ENCODE data around the gene STXBP5. TPM values are rescaled to one million over a fixed set of nuclear protein-coding genes. Genes with fewer than 3 reads are reported as not detected.

The STXBP5 gene
- total RNA-seq, 4 donors from 2014 or later: 19.7 to 37.2 (median 22.6) TPM

DNA sequence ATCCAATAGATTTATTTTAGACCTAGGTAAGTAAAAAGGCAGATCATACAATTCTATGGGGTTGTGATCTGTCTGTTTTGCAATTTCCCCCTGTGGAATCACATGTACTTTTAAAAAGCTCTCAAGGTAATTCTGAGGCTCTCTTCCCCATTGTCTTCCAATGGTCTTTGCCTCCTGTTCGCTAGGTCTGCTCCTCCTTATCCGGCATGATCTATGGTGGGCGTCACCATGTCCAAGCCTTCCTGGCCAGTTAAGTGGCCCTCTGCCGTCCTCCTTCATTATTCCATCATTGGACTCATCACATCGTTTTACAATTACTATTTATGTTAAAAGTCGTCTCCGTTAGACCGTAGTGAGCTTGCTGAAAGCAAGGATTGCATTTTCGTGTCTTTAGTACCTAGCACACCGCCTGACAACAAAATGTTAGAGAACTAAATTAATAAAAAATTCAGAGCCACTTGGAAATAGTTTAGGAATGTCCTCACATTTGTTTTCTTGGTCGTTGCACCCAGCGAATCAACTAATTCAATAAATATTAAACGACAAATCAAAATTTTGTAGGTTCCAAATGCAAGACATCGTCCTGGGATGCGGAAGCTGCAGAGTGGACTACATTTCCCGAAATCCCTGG is 2.2 kb upstream of the STXBP5 start:
- ATAC-seq (ENCODE audit: low FRiP score) (no peak), DNase-seq (ENCODE audit: low spot score) (no peak)
- TF ChIP-seq, protein P1, sequence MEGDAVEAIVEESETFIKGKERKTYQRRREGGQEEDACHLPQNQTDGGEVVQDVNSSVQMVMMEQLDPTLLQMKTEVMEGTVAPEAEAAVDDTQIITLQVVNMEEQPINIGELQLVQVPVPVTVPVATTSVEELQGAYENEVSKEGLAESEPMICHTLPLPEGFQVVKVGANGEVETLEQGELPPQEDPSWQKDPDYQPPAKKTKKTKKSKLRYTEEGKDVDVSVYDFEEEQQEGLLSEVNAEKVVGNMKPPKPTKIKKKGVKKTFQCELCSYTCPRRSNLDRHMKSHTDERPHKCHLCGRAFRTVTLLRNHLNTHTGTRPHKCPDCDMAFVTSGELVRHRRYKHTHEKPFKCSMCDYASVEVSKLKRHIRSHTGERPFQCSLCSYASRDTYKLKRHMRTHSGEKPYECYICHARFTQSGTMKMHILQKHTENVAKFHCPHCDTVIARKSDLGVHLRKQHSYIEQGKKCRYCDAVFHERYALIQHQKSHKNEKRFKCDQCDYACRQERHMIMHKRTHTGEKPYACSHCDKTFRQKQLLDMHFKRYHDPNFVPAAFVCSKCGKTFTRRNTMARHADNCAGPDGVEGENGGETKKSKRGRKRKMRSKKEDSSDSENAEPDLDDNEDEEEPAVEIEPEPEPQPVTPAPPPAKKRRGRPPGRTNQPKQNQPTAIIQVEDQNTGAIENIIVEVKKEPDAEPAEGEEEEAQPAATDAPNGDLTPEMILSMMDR (IDR thresholded peaks at IDR 0.05): no peak

DNA sequence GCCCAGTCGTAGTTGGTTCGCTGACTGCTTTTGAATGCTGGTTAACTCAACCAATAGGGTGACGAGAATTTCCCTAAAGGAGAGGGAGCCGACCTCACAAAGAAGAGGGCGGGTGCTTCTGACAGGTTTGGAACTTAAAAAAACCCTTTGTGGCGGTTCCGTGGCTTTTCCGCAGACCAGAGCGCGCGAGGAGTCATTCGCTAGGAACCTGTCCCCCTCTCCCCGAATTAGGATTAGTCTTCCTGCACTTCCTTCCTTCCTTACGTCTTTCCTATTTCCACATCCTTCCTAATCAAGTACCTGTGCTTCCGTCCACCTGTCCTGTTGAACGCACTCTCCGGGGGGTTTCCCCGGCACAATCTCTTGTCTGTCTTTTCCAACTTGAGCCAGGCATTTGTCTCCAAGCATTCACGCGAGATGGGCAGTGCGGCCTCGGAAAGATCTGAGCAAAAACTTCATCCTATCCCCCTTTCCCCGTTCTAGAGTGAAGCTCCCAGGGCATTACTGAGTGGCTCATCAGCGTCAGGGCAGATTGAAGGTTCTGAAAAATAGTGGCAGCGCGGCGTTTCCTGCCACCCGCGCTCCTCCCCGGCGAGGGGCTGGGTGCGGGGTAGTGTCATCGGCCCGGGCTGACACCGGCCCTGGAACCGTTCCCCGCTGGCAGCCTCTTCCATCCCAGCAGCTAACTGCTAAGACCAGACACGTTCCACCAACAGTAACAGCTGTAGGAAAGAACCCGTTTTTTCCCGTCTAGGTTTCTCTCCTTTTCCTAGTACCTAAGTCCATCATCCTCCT is 1.5 kb upstream of the STXBP5 start:
- DNase-seq (ENCODE audit: low spot score) (peak; percentile 29), ATAC-seq (ENCODE audit: low FRiP score) (peak; percentile 84)
- TF ChIP-seq, protein P1 (IDR thresholded peaks at IDR 0.05): no peak

DNA sequence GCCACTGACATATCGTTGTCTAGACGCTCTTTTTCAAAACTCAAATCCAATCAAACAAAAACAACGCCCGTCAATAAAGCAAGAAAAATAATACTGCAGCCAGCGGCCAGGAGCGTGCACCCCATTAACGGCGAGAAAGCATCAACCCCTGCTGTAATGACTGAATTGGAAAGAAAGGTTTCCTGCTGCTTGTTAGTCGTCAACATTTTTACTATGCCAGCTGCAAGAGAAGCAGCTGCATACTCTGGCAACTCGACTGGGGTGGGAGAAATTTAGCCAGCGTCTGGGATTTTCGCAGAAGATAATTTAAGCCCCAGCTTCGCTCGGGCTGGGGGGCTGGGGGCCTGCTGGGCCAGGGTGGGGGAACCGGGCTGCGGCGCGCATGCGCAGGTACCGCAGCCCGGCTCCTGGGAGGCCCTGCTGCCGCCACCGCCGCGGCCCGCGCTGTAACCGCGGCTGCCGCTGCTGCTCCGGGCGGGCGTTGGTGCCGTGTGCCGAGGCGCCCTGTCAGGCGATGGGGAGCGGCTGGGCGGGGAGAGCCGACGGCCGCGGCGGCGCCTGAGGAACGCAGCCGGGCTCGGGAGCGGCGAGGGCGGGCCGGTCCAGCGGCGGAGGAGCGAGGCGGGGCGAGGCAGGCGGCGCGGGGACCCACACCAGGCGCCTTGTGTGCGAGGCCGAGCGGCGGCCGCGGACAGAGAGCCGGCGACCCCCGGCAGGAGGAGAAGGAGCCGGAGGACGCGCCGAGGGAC is 732 bp upstream of the STXBP5 start:
- peak; percentile 24 for DNase-seq (ENCODE audit: low spot score)
- TF ChIP-seq, protein P1 (IDR thresholded peaks at IDR 0.05): no peak
- ATAC-seq (ENCODE audit: low FRiP score): peak; percentile 88

DNA sequence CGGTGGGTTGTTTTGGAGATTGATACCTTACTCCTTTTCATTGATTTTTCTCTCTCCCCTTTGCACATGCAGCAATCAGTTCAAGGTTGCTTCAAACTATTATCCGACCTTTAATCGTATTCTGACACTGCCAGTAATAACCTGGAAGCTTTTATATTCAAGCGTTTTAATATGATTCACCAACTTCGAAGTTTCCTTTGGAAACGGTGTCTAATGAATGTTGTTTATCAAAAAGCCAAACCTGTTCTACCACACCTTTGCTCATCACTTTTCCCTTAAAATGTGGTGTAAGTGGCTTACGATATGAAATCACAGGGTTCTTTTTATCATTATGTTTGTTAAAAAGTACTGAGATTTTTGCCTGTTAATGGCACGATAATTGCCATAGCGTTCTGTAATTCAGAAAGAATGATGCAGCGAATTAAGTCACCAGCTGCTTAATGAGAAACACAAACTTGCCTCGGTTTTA is 660 bp downstream of the STXBP5 start:
- no peak for DNase-seq (ENCODE audit: low spot score)
- no peak for ATAC-seq (ENCODE audit: low FRiP score)
- TF ChIP-seq, protein P1 (IDR thresholded peaks at IDR 0.05): no peak

DNA sequence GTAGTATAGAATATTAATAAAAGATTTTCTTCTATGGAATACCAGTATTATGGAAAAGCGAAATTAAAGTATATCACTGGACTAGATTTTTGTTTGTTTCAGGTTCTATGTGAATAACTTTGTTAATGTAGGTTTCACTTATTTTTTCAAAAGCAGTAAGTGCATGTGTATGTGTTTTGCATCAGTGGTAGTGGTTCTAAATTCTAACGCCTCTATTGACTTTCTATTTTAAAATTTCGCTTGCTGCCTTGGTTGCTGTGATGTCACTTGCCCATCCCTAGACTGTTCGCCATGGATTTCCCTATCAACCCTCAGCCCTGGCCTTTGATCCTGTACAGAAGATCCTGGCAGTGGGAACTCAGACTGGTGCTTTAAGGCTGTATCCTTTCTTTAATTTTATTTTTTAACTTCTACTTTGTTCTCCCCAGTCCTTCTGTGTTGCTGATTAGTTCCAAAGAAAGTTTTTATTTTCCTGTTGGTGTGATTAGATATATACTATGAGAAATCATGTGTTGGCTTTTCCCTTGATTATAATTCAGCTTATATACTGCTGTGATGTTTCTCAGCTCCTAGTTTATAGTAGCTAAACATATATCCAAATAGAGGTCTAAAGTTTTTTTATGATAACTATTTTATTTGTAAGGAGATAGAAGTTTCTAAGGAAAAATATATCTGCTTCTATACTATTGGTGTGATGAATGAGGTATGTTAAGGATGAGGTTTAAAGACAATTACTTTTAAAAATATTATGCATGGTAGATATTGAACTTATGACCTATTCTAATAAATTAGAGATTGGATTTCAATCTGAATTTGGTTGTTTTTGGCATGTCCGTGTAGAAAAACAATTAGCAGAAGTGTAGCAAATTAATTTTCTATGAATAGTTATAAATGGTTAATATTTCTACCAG is 1.7 kb downstream of the STXBP5 start:
- no peak for DNase-seq (ENCODE audit: low spot score)
- ATAC-seq (ENCODE audit: low FRiP score): no peak
- TF ChIP-seq, protein P1 (IDR thresholded peaks at IDR 0.05): no peak

DNA sequence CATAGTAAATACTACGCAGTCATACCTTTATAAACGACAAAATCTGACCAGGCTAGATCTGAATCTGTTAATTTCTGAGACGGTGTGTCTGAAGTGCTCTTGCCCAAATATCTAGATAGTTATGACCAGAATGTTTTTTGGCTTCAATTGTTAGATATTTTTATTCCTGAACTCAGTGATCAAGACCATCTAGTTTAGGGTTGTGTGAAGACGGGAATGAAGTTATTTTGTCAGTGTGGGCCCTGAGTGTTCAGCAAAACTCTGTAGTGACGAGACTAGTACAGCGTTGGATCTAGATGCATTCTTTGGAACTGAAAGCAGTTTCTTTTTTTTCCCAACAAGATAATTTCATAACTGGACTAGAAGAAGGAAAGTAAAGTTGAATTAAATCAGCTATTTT is 3.1 kb downstream of the STXBP5 start:
- ATAC-seq (ENCODE audit: low FRiP score) (no peak), DNase-seq (ENCODE audit: low spot score) (no peak)
- TF ChIP-seq, protein P1 (IDR thresholded peaks at IDR 0.05): no peak

All from omental fat pad (tissue), 4 donors.